Mucosa of rectum (tissue), 2 donors: Measurements from ENCODE around the gene SLC20A1.

Source experiments
- H3K27ac ChIP-seq, 2 donors: one replicate each; pipeline ENCODE4 v1.7.0; 2013; ENCODE audit warnings: inconsistent platforms in 2 of 2, low read depth in 2 of 2, low read length in 2 of 2
- H3K27me3 ChIP-seq, 2 donors: one replicate each; pipeline ENCODE4 v1.7.0; 2013; ENCODE audit warnings: low read length in 2 of 2; ENCODE audit not compliant: control insufficient read depth in 2 of 2, insufficient read depth in 2 of 2
- H3K36me3 ChIP-seq, 2 donors: one replicate each; pipeline ENCODE4 v1.7.0; 2013; ENCODE audit warnings: low read length in 2 of 2; ENCODE audit not compliant: control insufficient read depth in 2 of 2, insufficient read depth in 2 of 2
- H3K4me1 ChIP-seq, 2 donors: one replicate each; pipeline ENCODE4 v1.7.0; 2013; ENCODE audit warnings: low read length in 2 of 2, mild to moderate bottlenecking in 1 of 2; ENCODE audit not compliant: control insufficient read depth in 2 of 2, insufficient read depth in 2 of 2
- H3K4me3 ChIP-seq, 2 donors: one replicate each; pipeline ENCODE4 v1.7.0; 2013; ENCODE audit warnings: low read length in 2 of 2
- H3K9ac ChIP-seq, 2 donors: one replicate each; pipeline ENCODE4 v1.7.0; 2013; ENCODE audit warnings: low read length in 2 of 2, low read depth in 1 of 2, mild to moderate bottlenecking in 1 of 2
- H3K9me3 ChIP-seq, 2 donors: one replicate each; pipeline ENCODE4 v1.7.0; 2013; ENCODE audit warnings: low read length in 2 of 2; ENCODE audit not compliant: control insufficient read depth in 2 of 2
- donor health status: healthy.
- donor health status: Normal muscosa, but diverticular disease.

Gene SLC20A1

GRCh38 chr2:112644155-112644932, 1.4 kb upstream of the SLC20A1 start:
- H3K4me1 ChIP-seq: peaks cover 15 to 40% of the 10 kb centered on the region in 2 donors
- H3K4me3 ChIP-seq: peak overlapping the region; percentile 87 to 88

DNA sequence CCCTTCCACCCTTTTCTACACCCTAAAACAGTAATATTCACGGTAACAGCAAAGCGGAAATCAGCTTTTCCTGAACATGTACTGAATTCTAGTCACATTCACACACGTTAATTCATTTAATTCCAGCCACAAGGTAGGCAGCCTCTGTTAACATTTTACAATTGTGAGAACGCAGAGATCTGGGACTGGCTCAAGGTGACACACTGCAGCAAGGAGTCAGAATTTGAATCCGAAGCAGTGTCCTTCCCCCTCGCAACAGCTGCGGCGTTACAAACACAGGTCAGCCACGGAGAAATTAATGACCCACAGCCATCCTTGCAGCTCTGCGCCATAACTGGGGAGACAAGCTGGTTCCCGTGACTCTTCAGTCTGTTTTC, 818 bp upstream of the SLC20A1 start:
- Histone ChIP-seq H3K27ac (peak overlapping the region; percentile 97), H3K27me3 (no peaks in the 10 kb centered on the region), H3K9me3 (no peaks in the 10 kb centered on the region), H3K9ac (peak overlapping the region; percentile 91 to 94), H3K36me3 (peaks cover 17 to 19% of the 10 kb centered on the region in 2 donors), H3K4me3 (peak overlapping the region; percentile 87 to 88), H3K4me1 (peaks cover 15 to 40% of the 10 kb centered on the region in 2 donors)

More at GRCh38 chr2:112644155-112644932, 1.4 kb upstream of the SLC20A1 start:
- peak overlapping the region; percentile 97 for H3K27ac ChIP-seq
- H3K27me3 ChIP-seq: no peaks in the 10 kb centered on the region
- H3K9me3 ChIP-seq: no peaks in the 10 kb centered on the region
- peak overlapping the region; percentile 91 to 94 for H3K9ac ChIP-seq
- H3K36me3 ChIP-seq: peaks cover 12 to 14% of the 10 kb centered on the region in 2 donors

DNA sequence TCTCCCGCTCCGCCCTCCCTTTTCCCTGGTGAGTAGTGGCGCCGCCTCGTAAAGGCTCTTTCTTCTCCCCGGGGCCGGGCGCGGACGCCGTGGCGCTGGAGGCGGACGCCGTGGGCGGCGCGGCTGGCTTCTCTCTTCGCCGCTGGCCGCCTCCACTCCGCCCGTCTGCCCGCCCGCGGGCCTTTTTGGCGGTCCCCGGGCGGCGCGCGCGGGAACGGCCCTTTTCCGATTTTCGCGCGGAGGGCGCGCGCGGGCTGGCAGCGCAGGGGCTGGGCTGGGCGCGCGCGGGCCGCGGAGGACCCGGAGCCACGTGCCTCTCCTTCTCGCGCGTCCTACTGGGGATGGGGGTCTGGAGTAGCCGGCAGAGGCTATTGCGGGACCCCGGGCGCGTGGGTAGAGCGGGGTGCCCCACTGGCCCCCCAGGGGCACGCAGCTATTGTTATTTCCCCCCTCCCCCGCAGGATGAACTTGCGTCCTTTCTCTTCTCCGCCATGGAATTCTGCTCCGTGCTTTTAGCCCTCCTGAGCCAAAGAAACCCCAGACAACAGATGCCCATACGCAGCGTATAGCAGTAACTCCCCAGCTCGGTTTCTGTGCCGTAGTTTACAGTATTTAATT, 472 bp downstream of the SLC20A1 start:
- H3K4me1 ChIP-seq: peaks cover 12 to 39% of the 10 kb centered on the region in 2 donors
- H3K4me3 ChIP-seq: peak overlapping the region; percentile 87 to 88
- H3K27me3 ChIP-seq: no peaks in the 10 kb centered on the region
- no peaks in the 10 kb centered on the region for H3K9me3 ChIP-seq
- peaks cover 22 to 23% of the 10 kb centered on the region in 2 donors for H3K36me3 ChIP-seq
- peak overlapping the region; percentile 97 for H3K27ac ChIP-seq
- peak overlapping the region; percentile 83 to 94 for H3K9ac ChIP-seq

GRCh38 chr2:112646791-112647689, 1.3 kb downstream of the SLC20A1 start:
- Histone ChIP-seq H3K4me3 (peak overlapping the region; percentile 87 to 88), H3K27me3 (no peaks in the 10 kb centered on the region), H3K27ac (peak overlapping the region in 1 of 2 donors; percentile 8), H3K9me3 (no peaks in the 10 kb centered on the region), H3K36me3 (peaks cover 28 to 30% of the 10 kb centered on the region in 2 donors), H3K4me1 (peaks cover 10 to 33% of the 10 kb centered on the region in 2 donors), H3K9ac (peak overlapping the region; percentile 83 to 94)

DNA sequence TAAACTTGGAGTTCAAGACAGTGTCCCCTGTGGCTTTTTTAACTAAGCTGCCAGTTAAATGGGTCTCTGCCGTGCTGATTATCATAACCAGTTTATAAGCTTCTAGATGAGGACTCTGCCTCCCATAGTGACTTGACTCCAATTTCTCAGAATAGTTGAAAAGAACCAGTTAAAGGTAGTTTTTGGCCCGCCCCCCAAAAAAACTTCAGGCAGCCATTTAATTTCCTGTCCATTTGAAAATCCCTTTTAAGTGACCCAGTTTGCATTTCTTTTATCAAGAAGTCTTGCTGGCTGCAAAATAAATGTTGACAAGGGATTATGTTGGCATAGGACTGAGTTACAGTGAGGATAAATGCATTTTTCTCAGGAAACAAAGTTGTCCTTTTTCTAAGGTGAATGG, 2.3 kb downstream of the SLC20A1 start:
- no peak overlapping the region for H3K27ac ChIP-seq

GRCh38 chr2:112656679-112657078, 10.9 kb downstream of the SLC20A1 start:
- H3K27ac ChIP-seq: no peak overlapping the region
- no peak overlapping the region for H3K9ac ChIP-seq
- H3K36me3 ChIP-seq: peaks cover 58 to 73% of the 10 kb centered on the region in 2 donors
- H3K4me3 ChIP-seq: no peak overlapping the region
- H3K27me3 ChIP-seq: no peaks in the 10 kb centered on the region
- no peaks in the 10 kb centered on the region for H3K9me3 ChIP-seq
- no peaks in the 10 kb centered on the region for H3K4me1 ChIP-seq

More for the DNA sequence above, 2.3 kb downstream of the SLC20A1 start:
- no peak overlapping the region for H3K4me3 ChIP-seq
- H3K9me3 ChIP-seq: no peaks in the 10 kb centered on the region
- H3K4me1 ChIP-seq: peaks cover 9 to 27% of the 10 kb centered on the region in 2 donors
- H3K9ac ChIP-seq: no peak overlapping the region
- no peaks in the 10 kb centered on the region for H3K27me3 ChIP-seq
- H3K36me3 ChIP-seq: peaks cover 38 to 41% of the 10 kb centered on the region in 2 donors

- Histone ChIP-seq H3K36me3 (peaks cover 54 to 69% of the 10 kb centered on the region in 2 donors), H3K4me1 (no peaks in the 10 kb centered on the region), H3K9me3 (no peaks in the 10 kb centered on the region), H3K27me3 (no peaks in the 10 kb centered on the region), H3K9ac (no peak overlapping the region), H3K27ac (no peak overlapping the region), H3K4me3 (no peak overlapping the region)
Observed at GRCh38 chr2:112658301-112658700, 12.6 kb downstream of the SLC20A1 start.

DNA sequence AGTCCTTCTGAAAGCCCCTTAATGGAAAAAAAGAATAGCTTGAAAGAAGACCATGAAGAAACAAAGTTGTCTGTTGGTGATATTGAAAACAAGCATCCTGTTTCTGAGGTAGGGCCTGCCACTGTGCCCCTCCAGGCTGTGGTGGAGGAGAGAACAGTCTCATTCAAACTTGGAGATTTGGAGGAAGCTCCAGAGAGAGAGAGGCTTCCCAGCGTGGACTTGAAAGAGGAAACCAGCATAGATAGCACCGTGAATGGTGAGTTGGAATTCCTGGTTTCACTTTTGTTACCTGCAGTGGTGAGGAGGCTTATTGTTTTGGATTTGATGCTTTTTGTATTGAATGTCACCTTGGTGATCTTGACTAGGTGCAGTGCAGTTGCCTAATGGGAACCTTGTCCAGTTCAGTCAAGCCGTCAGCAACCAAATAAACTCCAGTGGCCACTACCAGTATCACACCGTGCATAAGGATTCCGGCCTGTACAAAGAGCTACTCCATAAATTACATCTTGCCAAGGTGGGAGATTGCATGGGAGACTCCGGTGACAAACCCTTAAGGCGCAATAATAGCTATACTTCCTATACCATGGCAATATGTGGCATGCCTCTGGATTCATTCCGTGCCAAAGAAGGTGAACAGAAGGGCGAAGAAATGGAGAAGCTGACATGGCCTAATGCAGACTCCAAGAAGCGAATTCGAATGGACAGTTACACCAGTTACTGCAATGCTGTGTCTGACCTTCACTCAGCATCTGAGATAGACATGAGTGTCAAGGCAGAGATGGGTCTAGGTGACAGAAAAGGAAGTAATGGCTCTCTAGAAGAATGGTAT, 13.3 kb downstream of the SLC20A1 start:
- H3K27me3 ChIP-seq: no peaks in the 10 kb centered on the region
- no peak overlapping the region for H3K4me3 ChIP-seq
- no peaks in the 10 kb centered on the region for H3K9me3 ChIP-seq
- H3K36me3 ChIP-seq: peaks cover 54 to 70% of the 10 kb centered on the region in 2 donors
- no peaks in the 10 kb centered on the region for H3K4me1 ChIP-seq
- no peak overlapping the region for H3K9ac ChIP-seq
- no peak overlapping the region for H3K27ac ChIP-seq

DNA sequence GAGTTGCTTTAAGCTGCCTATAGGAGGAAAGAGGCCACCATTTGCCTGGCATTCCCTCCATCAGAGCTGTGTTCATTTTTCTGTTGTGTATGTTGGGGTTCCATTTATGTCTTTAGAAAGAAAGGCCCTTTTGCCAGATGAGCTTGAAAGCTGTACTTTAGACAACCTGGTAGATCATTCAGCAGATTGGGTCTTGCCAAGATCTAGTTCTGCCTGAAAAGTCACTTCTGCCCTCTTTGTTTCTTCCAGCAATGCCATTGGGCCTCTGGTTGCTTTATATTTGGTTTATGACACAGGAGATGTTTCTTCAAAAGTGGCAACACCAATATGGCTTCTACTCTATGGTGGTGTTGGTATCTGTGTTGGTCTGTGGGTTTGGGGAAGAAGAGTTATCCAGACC, 14.4 kb downstream of the SLC20A1 start:
- H3K36me3 ChIP-seq: peaks cover 55 to 67% of the 10 kb centered on the region in 2 donors
- H3K27ac ChIP-seq: no peak overlapping the region

More for the DNA sequence above, 14.4 kb downstream of the SLC20A1 start:
- Histone ChIP-seq H3K4me3 (no peak overlapping the region), H3K4me1 (no peaks in the 10 kb centered on the region), H3K9me3 (no peaks in the 10 kb centered on the region), H3K9ac (no peak overlapping the region), H3K27me3 (no peaks in the 10 kb centered on the region)
